ENCODE measurements around the gene PZP. TPM values are rescaled to one million over a fixed set of nuclear protein-coding genes. Genes with fewer than 3 reads are reported as not detected.

Gene PZP
- total and polyA plus RNA-seq, 2 experiments from 2014 or later: 0.92 TPM; not detected in 1

GRCh38 chr12:9244894-9245293, 36.7 kb upstream of the PZP start (continued):
- no peak for TF ChIP-seq ZNF462 (CRISPR knock-in tag; IDR thresholded peaks at IDR 0.05)

- no peaks in the 10 kb centered on the region for H3K9me3 Mint-ChIP-seq
- H3K36me3 Mint-ChIP-seq (ENCODE audit: low read depth): no peaks in the 10 kb centered on the region
- no peak for ATAC-seq
- Histone ChIP-seq H3K4me2 (no peak overlapping the region), H3K9me2 (ENCODE audit: insufficient read depth) (no peaks in the 10 kb centered on the region), H3K27ac (ENCODE audit: low read depth) (no peak overlapping the region), H4K20me1 (replicated peaks; ENCODE audit: insufficient read depth) (no peaks in the 10 kb centered on the region), H3K4me1 (ENCODE audit: insufficient read depth) (no peaks in the 10 kb centered on the region), H3K36me3 (ENCODE audit: insufficient read depth) (no peaks in the 10 kb centered on the region), H3F3A (replicated peaks; ENCODE audit: low read depth) (no peaks in the 10 kb centered on the region), H3K79me2 (replicated peaks; ENCODE audit: insufficient read depth) (no peaks in the 10 kb centered on the region), H2AFZ (no peak overlapping the region), H3K4me3 (no peak overlapping the region), H3K27me3 (ENCODE audit: insufficient read depth) (no peaks in the 10 kb centered on the region)
- H3K27ac Mint-ChIP-seq: no peak overlapping the region
- peaks cover 6% of the 10 kb centered on the region; the same call in 2 of the 3 replicates for H3K4me1 Mint-ChIP-seq
- no peak for DNase-seq (ENCODE audit: low spot score)
- H3K27me3 Mint-ChIP-seq (ENCODE audit: insufficient read depth, low read depth, poor library complexity): peaks cover 3% of the 10 kb centered on the region
- H3K4me3 Mint-ChIP-seq: no peak overlapping the region
- TF ChIP-seq NANOG (IDR thresholded peaks at IDR 0.05; ENCODE audit: borderline replicate concordance) (no peak), ZNF331 (CRISPR knock-in tag; IDR thresholded peaks at IDR 0.05; ENCODE audit: low read depth) (no peak), STAT1 (IDR thresholded peaks at IDR 0.05; ENCODE audit: unreplicated experiment) (no peak), CREB1 (CRISPR knock-in tag; IDR thresholded peaks at IDR 0.05; ENCODE audit: low read depth) (no peak), ZNF114 (CRISPR knock-in tag; IDR thresholded peaks at IDR 0.05) (no peak), EZH2phosphoT487 (IDR thresholded peaks at IDR 0.05; ENCODE audit: unreplicated experiment) (no peak), EZH2 (IDR thresholded peaks at IDR 0.05; ENCODE audit: low read depth, unreplicated experiment) (no peak), POLR2AphosphoS5 (IDR thresholded peaks at IDR 0.05; ENCODE audit: low read depth) (no peak)
- TF ChIP-seq, protein P1, sequence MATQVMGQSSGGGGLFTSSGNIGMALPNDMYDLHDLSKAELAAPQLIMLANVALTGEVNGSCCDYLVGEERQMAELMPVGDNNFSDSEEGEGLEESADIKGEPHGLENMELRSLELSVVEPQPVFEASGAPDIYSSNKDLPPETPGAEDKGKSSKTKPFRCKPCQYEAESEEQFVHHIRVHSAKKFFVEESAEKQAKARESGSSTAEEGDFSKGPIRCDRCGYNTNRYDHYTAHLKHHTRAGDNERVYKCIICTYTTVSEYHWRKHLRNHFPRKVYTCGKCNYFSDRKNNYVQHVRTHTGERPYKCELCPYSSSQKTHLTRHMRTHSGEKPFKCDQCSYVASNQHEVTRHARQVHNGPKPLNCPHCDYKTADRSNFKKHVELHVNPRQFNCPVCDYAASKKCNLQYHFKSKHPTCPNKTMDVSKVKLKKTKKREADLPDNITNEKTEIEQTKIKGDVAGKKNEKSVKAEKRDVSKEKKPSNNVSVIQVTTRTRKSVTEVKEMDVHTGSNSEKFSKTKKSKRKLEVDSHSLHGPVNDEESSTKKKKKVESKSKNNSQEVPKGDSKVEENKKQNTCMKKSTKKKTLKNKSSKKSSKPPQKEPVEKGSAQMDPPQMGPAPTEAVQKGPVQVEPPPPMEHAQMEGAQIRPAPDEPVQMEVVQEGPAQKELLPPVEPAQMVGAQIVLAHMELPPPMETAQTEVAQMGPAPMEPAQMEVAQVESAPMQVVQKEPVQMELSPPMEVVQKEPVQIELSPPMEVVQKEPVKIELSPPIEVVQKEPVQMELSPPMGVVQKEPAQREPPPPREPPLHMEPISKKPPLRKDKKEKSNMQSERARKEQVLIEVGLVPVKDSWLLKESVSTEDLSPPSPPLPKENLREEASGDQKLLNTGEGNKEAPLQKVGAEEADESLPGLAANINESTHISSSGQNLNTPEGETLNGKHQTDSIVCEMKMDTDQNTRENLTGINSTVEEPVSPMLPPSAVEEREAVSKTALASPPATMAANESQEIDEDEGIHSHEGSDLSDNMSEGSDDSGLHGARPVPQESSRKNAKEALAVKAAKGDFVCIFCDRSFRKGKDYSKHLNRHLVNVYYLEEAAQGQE (IDR thresholded peaks at IDR 0.05; ENCODE audit: unreplicated experiment): no peak
- TF ChIP-seq, protein P2, sequence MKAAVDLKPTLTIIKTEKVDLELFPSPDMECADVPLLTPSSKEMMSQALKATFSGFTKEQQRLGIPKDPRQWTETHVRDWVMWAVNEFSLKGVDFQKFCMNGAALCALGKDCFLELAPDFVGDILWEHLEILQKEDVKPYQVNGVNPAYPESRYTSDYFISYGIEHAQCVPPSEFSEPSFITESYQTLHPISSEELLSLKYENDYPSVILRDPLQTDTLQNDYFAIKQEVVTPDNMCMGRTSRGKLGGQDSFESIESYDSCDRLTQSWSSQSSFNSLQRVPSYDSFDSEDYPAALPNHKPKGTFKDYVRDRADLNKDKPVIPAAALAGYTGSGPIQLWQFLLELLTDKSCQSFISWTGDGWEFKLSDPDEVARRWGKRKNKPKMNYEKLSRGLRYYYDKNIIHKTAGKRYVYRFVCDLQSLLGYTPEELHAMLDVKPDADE (IDR thresholded peaks at IDR 0.05): no peak
- TF ChIP-seq, protein P3, sequence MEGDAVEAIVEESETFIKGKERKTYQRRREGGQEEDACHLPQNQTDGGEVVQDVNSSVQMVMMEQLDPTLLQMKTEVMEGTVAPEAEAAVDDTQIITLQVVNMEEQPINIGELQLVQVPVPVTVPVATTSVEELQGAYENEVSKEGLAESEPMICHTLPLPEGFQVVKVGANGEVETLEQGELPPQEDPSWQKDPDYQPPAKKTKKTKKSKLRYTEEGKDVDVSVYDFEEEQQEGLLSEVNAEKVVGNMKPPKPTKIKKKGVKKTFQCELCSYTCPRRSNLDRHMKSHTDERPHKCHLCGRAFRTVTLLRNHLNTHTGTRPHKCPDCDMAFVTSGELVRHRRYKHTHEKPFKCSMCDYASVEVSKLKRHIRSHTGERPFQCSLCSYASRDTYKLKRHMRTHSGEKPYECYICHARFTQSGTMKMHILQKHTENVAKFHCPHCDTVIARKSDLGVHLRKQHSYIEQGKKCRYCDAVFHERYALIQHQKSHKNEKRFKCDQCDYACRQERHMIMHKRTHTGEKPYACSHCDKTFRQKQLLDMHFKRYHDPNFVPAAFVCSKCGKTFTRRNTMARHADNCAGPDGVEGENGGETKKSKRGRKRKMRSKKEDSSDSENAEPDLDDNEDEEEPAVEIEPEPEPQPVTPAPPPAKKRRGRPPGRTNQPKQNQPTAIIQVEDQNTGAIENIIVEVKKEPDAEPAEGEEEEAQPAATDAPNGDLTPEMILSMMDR (conservative IDR thresholded peaks at IDR 0.05; ENCODE audit: low read depth in 2 of 2): no peak
Observed at GRCh38 chr12:9243999-9244649, 35.9 kb upstream of the PZP start.

All from GM23338 (cell line).